Coronary artery (tissue), 2 donors: ENCODE results near the gene ARID4A.

ENCODE experiments used
- DNase-seq: peaks from one replicate; pipeline ENCODE4 v3.0.0-alpha.2; 2017; ENCODE audit warnings: low spot score
- H3K27ac ChIP-seq, 2 donors: fragments of 200-600 bp; sonication (generic); one replicate each; pipeline ENCODE4 v1.5.1; 2016 to 2019
- H3K4me3 ChIP-seq: fragments of 200-600 bp; sonication (generic); 2 replicates; pipeline ENCODE4 v1.5.1; 2016; ENCODE audit warnings: mild to moderate bottlenecking, moderate library complexity
- CTCF ChIP-seq: fragments of 200-600 bp; sonication (generic); IDR thresholded peaks from one replicate; pipeline ENCODE4 v1.5.1; 2019; ENCODE audit warnings: antibody characterized with exemption

Gene ARID4A

GRCh38 chr14:58282925-58283593, 15.3 kb upstream of the ARID4A start:
- TF ChIP-seq CTCF = no peak
- H3K4me3 ChIP-seq = no peak overlapping the region
- H3K27ac ChIP-seq = peak overlapping the region in 1 of 2 donors; percentile 80

GRCh38 chr14:58283730-58284129, 14.6 kb upstream of the ARID4A start:
- no peak overlapping the region for H3K27ac ChIP-seq
- DNase-seq = no peak
- TF ChIP-seq CTCF = no peak

More at GRCh38 chr14:58282925-58283593, 15.3 kb upstream of the ARID4A start:
- DNase-seq = no peak

GRCh38 chr14:58285132-58285531, 13.2 kb upstream of the ARID4A start:
- DNase-seq = no peak
- TF ChIP-seq CTCF = no peak
- H3K4me3 ChIP-seq = no peak overlapping the region
- H3K27ac ChIP-seq = no peak overlapping the region

More at GRCh38 chr14:58283730-58284129, 14.6 kb upstream of the ARID4A start:
- H3K4me3 ChIP-seq = no peak overlapping the region

GRCh38 chr14:58287607-58288042, 10.7 kb upstream of the ARID4A start:
- no peak for DNase-seq
- peak overlapping the region in 1 of 2 donors; percentile 10 for H3K27ac ChIP-seq
- TF ChIP-seq CTCF = no peak

GRCh38 chr14:58288106-58288792, 10.1 kb upstream of the ARID4A start:
- Histone ChIP-seq H3K27ac (peak overlapping the region in 1 of 2 donors; percentile 10), H3K4me3 (no peak overlapping the region)
- no peak for DNase-seq
- no peak for TF ChIP-seq CTCF

More at GRCh38 chr14:58287607-58288042, 10.7 kb upstream of the ARID4A start:
- H3K4me3 ChIP-seq = no peak overlapping the region

- no peak overlapping the region for H3K4me3 ChIP-seq
- TF ChIP-seq CTCF = no peak
- H3K27ac ChIP-seq = no peak overlapping the region
- no peak for DNase-seq
These were observed 6.7 kb upstream of the ARID4A start for GRCh38 chr14:58291646-58292045.

GRCh38 chr14:58292187-58292586, 6.2 kb upstream of the ARID4A start:
- no peak overlapping the region for H3K27ac ChIP-seq
- no peak overlapping the region for H3K4me3 ChIP-seq
- DNase-seq = no peak
- TF ChIP-seq CTCF = no peak
